Loucy (cell line): Measurements from ENCODE around the gene MEIS1.

Source experiments
- EZH2phosphoT487 ChIP-seq: fragments of 200-600 bp; IDR thresholded peaks from 2 replicates; pipeline ENCODE4 v1.6.1; 2018; ENCODE audit warnings: antibody characterized with exemption, mild to moderate bottlenecking, moderate library complexity, borderline replicate concordance
- TF ChIP-seq, protein P1 (sequence below): fragments of 200-600 bp; sonication (generic); conservative IDR thresholded peaks from 2 replicates; pipeline ENCODE4 v1.5.1; 2014; ENCODE audit warnings: mild to moderate bottlenecking, antibody characterized with exemption, low read length

DNA sequence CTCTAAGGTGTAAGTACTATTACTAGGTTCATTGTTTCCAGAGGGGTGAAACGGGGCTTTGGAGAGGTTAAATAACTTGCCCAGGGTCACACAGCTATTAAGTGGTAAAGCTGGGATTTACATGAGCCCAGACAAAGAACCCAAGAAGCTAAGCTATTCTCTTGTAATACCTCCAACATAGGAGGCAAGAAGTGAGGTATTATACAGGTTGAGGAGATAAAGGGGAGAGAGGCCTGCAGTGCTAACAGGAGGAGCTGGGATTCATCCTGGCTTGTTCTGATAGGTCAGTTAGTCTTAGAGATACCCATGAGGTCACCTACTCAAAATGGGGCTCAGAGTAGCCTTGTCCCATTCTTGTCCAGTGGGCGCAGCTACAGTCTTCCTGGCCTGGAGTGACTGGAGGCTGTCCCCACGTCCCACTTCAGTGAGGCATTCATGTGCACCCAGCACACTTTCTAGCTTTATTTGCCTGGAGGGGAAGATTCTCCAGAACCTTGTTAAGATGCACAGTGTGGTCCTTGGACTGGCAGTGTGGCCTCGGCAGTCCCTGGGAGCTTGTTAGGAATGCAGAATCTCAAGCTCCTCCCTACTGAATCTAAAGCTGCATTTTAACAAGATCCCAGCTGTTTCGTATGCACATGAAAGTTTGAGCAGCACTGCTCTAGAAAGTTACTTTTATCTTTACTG, 63.5 kb downstream of the MEIS1 start:
- no peak for TF ChIP-seq EZH2phosphoT487
- TF ChIP-seq, protein P1, sequence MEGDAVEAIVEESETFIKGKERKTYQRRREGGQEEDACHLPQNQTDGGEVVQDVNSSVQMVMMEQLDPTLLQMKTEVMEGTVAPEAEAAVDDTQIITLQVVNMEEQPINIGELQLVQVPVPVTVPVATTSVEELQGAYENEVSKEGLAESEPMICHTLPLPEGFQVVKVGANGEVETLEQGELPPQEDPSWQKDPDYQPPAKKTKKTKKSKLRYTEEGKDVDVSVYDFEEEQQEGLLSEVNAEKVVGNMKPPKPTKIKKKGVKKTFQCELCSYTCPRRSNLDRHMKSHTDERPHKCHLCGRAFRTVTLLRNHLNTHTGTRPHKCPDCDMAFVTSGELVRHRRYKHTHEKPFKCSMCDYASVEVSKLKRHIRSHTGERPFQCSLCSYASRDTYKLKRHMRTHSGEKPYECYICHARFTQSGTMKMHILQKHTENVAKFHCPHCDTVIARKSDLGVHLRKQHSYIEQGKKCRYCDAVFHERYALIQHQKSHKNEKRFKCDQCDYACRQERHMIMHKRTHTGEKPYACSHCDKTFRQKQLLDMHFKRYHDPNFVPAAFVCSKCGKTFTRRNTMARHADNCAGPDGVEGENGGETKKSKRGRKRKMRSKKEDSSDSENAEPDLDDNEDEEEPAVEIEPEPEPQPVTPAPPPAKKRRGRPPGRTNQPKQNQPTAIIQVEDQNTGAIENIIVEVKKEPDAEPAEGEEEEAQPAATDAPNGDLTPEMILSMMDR, result no peak
